Measurements from ENCODE around the gene FAIM. TPM values are rescaled to one million over a fixed set of nuclear protein-coding genes. Genes with fewer than 3 reads are reported as not detected.

Gene FAIM
- total and polyA plus RNA-seq, 4 donors = 3.3 to 8.5 (median 5.1) TPM

GRCh38 chr3:138588445-138588844 lies 20.1 kb upstream of the FAIM start (continued):
- no peak for TF ChIP-seq EGR1 (IDR thresholded peaks at IDR 0.05; ENCODE audit: low read depth in 2 of 2)
- TF ChIP-seq RAD21 (IDR thresholded peaks at IDR 0.05) = no peak
- no peak for TF ChIP-seq NR2F2 (IDR thresholded peaks at IDR 0.05)
- no peak for TF ChIP-seq GABPA (IDR thresholded peaks at IDR 0.05 in 1 of 2, conservative IDR thresholded peaks at IDR 0.05 in 1 of 2)
- no peak for TF ChIP-seq HNF4A (conservative IDR thresholded peaks at IDR 0.05)
- no peak for TF ChIP-seq ATF3 (IDR thresholded peaks at IDR 0.05)

- H3K9me3 ChIP-seq (ENCODE audit: control insufficient read depth in 4 of 4, low read length in 3 of 4) = no peaks in the 10 kb centered on the region
- no peak overlapping the region for H3K4me3 ChIP-seq (ENCODE audit: low read depth in 1 of 3, low read length in 3 of 3)
- WGBS = 78% methylated on average over 1 of the region's 1 CpG
- TF ChIP-seq JUND (IDR thresholded peaks at IDR 0.05) (no peak), FOXA1 (IDR thresholded peaks at IDR 0.05) (no peak), HNF4G (IDR thresholded peaks at IDR 0.05) (no peak), SP1 (IDR thresholded peaks at IDR 0.05) (no peak), RXRA (IDR thresholded peaks at IDR 0.05) (no peak), RAD21 (IDR thresholded peaks at IDR 0.05) (no peak), ZBTB33 (IDR thresholded peaks at IDR 0.05) (no peak), YY1 (IDR thresholded peaks at IDR 0.05) (no peak), FOXA2 (IDR thresholded peaks at IDR 0.05) (no peak), EGR1 (IDR thresholded peaks at IDR 0.05; ENCODE audit: low read depth in 2 of 2) (no peak), ATF3 (IDR thresholded peaks at IDR 0.05) (no peak), REST (IDR thresholded peaks at IDR 0.05) (no peak), NR2F2 (IDR thresholded peaks at IDR 0.05) (no peak), CTCF (IDR thresholded peaks at IDR 0.05; ENCODE audit: low read depth, low read length, missing input control) (no peak), HNF4A (conservative IDR thresholded peaks at IDR 0.05) (no peak), GABPA (IDR thresholded peaks at IDR 0.05 in 1 of 2, conservative IDR thresholded peaks at IDR 0.05 in 1 of 2) (no peak), TAF1 (conservative IDR thresholded peaks at IDR 0.05) (no peak)
- TF ChIP-seq, protein P1, sequence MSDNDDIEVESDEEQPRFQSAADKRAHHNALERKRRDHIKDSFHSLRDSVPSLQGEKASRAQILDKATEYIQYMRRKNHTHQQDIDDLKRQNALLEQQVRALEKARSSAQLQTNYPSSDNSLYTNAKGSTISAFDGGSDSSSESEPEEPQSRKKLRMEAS (IDR thresholded peaks at IDR 0.05) = no peak
- H3K36me3 ChIP-seq (ENCODE audit: control insufficient read depth in 4 of 4, insufficient read depth in 3 of 4, low read depth in 1 of 4, low read length in 3 of 4) = peaks cover 0 to 4% (median 2%) of the 10 kb centered on the region in 4 donors
- DNase-seq (ENCODE audit: low spot score) = no peak
- H3K27ac ChIP-seq (ENCODE audit: low read depth in 1 of 2, low read length in 2 of 2) = no peak overlapping the region
- H3K4me1 ChIP-seq (ENCODE audit: control insufficient read depth in 4 of 4, insufficient read depth in 4 of 4, low read length in 3 of 4) = peaks cover 0 to 17% (median 12%) of the 10 kb centered on the region in 4 donors
- H3K9ac ChIP-seq (ENCODE audit: low read depth in 1 of 2, low read length in 2 of 2) = no peak overlapping the region
- H3K27me3 ChIP-seq (ENCODE audit: control insufficient read depth in 4 of 4, insufficient read depth in 4 of 4, low read length in 3 of 4) = no peaks in the 10 kb centered on the region
Measured at GRCh38 chr3:138591392-138591791, 17.2 kb upstream of the FAIM start.
